Activated effector memory CD4-positive, alpha-beta T cell treated with anti-CD3 and anti-CD28 coated beads, Interleukin-2, amount 50 U/mL, for 16 hours (primary cell): ENCODE data around the gene UBTFL1.
"Not testable (repeated sequence)": the region's sequence is repeated elsewhere in the genome, so short reads cannot be mapped to it uniquely, and the experiment has no call there.

ENCODE experiments used
- DNase-seq: peaks from one replicate; pipeline ENCODE4 v3.0.0-alpha.2; 2020

The UBTFL1 gene, protein sequence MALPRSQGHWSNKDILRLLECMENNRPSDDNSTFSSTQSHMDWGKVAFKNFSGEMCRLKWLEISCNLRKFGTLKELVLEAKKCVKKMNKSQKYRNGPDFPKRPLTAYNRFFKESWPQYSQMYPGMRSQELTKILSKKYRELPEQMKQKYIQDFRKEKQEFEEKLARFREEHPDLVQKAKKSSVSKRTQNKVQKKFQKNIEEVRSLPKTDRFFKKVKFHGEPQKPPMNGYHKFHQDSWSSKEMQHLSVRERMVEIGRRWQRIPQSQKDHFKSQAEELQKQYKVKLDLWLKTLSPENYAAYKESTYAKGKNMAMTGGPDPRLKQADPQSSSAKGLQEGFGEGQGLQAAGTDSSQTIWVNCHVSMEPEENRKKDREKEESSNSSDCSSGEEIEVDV

DNA sequence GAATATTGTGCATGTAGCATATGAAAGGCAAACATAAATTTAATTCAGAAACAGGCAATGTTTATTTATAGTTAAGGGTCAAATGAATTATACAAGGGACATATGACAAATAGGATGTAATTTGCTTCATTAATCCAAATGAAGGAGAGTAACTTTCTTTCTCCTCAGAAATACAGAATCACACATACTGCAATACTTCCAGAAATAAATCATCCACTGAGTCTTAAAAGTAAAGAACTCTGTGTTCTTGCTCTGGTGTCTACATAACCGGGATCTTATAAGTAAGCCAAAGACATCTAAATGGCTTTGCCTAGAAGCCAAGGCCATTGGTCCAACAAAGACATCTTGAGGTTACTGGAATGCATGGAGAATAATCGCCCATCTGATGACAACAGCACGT is at the start of gene UBTFL1:
TSS of gene UBTFL1 (plus strand) at position 301 of the 400 bp plus-strand sequence. CDS start at position 301, 0 bp downstream.
- not testable (repeated sequence) for DNase-seq

DNA sequence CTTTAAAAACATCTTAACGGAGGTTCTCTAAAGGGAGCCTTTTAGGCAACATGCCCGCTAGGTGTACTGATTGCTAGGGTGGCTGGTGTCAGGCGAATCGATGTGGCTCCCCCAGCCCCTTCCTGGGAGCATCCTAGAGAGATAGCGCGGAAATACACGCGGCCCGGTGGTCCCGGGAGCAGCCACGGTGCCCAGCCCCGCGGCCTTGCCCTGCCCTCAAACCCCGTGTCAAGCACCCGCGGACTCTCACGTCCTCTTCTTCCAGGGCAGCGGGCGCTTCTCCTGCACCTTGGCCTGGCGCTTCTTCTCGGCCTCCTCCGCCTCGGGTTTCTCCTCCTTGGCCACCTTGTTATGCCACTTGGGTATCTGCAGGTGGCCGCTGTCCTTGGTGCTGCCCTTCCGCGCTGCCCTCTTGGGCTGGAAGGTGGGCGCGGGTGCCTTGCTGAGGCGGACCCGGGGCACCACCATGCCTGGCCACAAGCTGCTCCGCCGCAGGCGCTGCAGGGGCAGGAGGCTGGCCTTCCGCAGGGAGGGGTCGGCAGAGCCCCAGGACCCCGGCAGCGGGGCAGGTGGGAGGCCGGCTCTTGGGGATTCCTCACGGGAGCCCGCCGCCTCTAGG is 34.0 kb upstream of the UBTFL1 start:
- not testable (repeated sequence) for DNase-seq

DNA sequence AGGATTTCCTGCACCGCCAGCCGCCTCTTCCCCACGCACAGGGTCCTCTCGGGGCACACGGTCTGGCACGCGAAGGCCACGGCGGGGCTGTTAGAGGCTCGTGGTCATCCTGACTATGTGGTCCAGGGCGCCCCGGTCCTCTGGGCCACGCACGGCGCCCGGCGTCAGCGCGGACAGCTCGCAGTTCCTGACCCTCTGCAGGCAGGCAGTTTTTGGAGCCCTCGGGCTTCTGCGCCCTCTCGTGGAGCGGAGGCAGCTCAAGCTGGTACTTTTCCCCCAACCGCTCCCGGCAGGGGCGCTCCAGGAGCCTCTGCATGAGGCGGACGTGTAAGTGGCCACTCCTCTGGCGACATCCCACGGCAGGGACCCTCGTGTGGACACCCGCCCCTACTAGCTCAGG is 33.4 kb upstream of the UBTFL1 start:
- DNase-seq = not testable (repeated sequence)

DNA sequence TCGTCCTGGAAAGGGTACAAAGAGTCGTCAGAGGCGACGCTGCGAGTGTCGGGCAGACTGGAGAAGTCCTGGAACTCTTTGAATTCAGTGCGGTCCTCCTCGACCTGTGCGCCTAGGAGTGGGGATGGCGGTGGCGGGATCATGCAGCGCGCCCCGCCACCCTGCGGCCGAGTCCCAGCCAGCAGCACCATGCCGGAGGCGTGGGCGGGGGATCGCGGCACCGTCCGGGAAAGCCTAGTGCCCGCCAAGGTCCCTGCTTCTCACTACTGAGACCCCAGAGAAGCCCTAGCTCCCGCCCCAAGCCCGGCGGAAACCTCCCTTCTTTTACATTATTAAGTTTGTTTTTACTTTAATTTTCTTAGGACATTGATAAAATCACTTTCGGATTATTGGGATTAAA is 32.2 kb upstream of the UBTFL1 start:
- not testable (repeated sequence) for DNase-seq

DNA sequence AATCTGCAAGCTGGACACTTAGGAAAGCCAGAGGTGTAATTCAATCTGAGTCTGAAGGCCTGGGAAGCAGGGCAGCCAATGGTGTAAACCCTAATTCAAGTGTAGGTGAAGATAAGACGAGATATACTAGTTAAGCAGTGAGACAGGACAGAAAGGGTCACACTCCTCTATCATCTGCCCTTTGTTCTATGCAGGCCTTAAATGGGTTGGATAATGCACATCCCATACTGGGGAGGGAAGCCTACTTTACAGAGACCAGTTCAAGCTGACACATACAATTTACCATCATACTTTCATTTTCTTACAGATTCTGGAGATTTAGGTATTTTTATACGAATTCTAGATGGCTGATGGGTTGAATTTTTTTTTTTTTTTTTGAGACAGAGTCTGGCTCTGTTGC is 3.0 kb downstream of the UBTFL1 start:
- DNase-seq = not testable (repeated sequence)

DNA sequence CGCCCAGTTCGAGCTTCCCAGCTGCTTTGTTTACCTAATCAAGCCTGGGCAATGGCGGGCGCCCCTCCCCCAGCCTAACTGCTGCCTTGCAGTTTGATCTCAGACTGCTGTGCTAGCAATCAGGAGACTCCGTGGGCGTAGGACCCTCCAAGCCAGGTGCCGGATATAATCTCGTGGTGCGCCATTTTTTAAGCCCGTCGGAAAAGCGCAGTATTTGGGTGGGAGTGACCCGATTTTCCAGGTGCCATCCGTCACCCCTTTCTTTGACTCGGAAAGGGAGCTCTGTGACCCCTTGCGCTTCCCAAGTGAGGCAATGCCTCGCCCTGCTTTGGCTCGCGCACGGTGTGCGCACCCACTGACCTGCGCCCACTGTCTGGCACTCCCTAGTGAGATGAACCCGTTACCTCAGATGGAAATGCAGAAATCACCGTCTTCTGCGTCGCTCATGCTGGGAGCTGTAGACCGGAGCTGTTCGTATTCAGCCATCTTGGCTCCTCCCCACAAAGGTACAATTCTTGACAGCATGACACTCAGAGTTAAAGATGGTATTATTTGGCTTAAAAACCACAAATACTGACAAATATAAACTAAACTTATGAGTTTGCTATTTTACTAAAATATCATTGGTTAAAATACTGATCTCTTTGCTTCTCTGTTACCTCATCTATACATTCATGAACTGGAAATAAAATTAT is 9.6 kb downstream of the UBTFL1 start:
- not testable (repeated sequence) for DNase-seq

DNA sequence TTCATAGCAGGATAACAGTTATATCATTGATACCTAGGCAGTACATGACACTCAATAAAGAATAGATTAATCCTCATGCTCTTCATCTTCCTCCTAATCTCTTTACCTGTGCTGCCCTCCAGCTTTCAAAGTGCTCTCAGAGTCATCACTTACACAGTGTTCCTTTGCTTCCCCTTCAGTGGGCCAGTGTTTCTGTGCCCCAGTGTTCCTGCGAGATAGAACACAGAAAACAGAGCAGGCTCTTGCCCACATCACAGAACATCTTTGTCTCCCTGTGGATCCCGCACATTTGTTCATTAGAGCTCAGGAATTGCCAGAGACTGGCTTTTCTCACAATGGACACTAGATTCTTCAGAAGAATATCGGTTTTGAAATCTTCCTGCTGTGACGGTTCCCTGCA is 12.5 kb downstream of the UBTFL1 start:
- DNase-seq = not testable (repeated sequence)

DNA sequence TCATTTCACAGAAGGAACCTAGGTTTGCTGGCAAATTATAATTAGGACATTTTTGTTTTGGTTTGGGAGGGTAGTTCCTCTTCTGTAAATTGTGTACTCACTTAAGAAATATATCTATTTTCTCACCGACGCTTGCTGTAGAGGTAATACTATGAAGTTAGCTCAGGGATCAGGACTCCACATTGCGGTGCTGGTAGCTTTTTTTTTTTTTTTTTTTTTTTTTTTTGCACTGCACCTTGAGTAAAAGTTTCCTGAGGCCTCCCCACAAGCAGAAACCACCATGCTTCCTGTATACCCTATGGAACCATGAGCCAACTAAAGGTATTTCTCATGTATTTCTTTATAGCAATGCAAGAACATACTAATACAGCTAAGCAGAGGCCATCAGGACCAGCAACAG is 14.7 kb downstream of the UBTFL1 start:
- DNase-seq = no peak

DNA sequence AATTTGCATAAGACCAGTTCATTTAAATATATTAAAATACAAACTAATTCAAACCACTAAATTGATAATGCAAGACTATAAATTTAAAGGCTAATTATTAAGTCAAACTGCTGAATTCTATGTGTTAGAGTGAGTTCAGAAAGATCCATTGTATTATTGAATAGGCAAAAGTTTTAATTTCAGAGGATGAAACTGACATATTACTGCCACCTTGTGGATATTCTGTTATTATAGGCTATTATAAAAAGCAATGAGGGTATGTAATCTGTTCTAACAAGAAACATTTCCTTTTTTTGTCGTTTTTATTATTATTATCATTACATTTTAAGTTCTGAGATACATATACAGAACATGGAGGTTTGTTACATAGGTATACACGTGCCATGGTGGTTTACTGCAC is 27.8 kb downstream of the UBTFL1 start:
- no peak for DNase-seq

DNA sequence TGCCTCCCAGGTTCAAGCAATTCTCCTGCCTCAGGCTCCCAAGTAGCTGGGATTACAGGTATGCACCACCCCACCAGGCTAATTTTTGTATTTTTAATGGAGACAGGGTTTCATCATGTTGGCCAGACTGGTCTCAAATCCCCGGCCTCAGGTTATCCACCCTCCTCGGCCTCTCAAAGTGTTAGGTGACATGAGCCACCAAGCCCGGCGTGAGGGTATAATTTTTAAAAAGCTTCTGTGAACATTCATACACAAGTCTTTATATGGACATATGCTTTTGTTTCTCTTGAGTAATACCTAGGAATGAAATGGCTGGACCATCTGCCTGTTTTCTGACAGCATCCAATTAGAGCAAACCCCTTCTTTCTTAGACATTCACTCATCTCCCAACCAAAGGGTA is 34.4 kb downstream of the UBTFL1 start:
- no peak for DNase-seq

DNA sequence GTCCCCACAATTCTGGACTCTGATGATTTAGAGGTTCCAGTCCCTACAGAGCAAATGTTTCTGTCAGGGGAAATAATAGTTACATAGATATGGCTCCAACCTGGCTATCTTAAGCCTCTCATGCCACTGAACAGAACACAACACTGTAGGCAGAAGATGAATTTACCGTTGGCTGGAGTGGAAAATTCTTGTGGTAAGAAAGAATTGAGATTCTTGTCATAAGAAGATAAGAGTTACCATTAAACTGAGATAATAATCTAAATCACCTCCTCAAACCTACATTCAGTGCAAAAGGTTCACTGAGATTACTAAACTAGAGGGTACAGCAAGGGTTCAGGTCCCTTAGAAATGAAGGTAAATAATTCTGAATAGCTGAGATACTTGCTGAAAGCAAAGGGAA is 38.6 kb downstream of the UBTFL1 start:
- no peak for DNase-seq

DNA sequence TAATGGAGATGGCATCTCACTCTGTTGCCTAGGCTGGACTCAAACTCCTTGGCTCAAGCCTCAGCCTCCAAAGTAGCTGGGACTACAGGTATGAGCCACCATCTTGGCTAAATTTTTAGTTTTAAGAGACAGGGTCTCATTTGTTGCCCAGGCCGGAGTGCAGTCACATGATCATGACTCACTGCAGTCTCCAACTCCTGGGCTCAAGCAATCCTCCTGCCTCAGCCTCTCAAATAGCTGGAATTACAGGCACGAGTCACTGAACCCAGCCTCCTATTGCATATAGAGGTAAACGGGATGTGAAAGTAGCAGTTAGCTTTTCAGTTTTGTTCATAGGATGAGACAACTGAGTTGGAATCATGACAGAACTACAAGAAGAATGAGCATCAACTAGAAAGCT is 39.2 kb downstream of the UBTFL1 start:
- no peak for DNase-seq

DNA sequence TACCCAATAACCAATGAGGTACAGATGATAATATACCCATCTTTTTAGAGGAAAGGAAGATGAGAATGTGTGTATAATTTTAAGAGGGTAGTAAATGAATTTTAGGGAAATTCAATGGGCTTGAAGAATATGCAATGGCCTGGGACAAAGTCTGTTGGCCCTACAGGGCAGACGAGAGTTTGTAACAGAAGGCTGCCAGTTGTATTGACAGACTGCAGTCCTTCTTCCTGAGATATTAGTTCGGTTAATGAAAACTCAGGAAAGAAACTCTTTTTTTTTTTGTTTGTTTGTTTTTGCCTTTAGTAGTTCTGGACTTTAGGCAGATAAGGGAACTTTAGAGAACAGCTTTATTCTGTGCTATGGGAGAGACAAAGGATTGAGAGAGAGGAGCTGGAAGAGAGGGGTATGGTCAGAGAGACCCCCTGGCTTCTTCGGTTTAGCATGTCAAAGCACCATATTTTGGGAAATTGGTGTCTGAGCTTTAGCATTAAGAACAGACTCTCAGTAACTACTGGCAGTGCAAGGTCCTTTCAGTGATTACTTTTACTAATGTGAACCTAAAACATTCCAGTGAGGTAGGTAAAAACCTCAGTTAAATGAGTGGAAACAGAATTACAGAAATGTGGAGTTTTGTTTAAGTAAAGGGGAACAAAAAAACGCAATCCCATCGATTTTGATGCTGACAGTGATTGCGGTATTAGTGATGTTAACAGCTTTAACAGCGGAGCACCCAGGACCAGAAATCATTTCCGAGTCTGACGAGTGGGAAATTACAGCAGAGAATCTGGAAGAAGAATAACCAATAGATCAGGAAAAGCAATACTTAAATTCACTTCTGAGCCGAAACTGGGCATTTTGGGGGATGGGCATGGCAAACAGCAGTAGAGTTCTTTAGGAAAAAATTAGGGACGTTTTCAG is 48.1 kb downstream of the UBTFL1 start:
- no peak for DNase-seq

DNA sequence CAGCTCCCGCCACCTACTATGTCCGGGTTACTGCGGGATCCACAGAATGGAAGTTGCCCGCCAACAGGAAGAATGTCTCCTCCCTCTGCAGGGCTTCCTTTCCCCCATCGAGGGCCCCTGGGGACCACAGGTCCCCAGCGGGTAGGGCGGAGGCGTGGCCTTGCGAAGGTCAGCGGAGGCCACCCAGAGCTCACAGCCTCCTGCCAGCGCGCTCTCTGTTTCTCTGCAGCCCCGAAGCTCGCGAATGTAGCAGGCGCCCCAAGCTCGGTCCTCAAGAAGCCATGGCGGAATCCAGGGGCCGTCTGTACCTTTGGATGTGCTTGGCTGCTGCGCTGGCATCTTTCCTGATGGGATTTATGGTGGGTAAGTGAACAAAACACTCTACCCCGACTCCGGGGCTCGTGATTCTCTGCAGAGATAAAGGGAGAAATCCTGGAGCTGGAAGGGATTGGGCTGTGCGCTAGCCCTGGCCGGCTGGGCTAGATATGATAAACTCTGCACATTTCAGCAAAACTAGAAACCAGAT is 48.8 kb downstream of the UBTFL1 start, which contains the start of gene NAALAD2:
TSS of gene NAALAD2 (plus strand) at position 186 of the 526 bp plus-strand sequence. CDS start at position 282, 96 bp downstream.
- DNase-seq = no peak

DNA sequence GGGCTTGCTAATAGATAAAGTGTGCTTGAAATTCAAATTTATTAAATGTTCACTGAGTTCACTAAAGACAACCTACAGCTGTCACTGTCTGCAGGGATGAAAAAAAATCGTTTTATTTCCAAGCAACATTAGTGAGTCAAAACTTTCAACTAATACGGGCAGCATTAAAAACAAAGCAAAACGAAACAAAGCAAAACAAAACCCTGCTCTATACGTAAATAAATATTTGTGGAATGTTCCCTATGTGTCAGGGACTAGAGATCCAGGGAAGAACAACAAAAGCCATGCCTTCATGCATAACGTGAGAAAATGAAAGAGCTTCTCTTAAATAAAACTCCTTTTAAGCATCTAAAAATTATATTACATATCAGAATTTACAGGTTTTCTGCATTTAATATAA is 49.3 kb downstream of the UBTFL1 start:
- no peak for DNase-seq
